DMS114 treated with DMSO at 0.1 percent for 48 hours (cell line): ENCODE results near the gene MLC1.
"Not testable (repeated sequence)": the region's sequence is repeated elsewhere in the genome, so short reads cannot be mapped to it uniquely, and the experiment has no call there.

ENCODE experiments used
- DNase-seq: peaks from one replicate; lab custom pipeline; 2025; ENCODE audit not compliant: unreplicated experiment; lab: John Stamatoyannopoulos, UW

Gene MLC1

DNA sequence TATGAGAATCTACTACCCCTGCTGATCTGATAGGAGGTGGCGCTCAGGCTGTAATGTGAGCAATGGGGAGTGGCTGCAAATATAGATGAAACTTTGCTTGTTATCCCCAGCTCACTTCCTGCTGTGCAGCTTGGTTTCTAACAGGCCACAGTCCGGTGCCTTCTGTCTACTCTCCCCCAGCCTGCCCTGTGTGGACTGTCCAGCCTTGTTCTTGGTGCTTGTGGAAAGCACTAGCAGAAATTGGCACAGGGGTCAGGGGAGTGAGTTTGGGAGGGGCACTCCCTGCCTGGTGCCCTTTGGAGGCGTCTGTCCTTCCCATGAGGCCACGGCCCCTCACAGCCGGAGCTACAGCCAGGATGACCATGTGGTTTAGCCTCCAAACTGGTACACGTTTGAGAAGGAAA is 18.9 kb upstream of the MLC1 start:
- DNase-seq = no peak

DNA sequence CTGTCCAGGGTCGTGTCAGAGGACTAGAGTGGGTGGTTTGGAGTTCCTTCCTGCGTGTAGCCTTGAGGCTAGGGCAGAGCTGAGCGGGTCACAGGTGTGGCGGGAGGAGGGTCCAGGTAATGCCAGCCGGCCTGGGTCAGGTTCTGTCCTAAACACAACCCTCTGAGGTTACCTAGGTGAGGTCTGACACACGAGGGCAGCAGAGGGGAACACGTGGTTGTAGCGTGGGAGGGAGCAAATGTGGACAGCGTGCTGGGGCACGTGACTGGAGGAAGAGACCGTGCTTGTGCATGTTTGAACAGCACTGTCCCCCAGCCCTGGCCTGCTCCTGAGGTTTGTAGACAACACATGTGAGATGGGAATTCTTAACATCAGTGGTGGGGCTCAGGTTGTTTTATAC is 17.7 kb upstream of the MLC1 start:
- DNase-seq = no peak

DNA sequence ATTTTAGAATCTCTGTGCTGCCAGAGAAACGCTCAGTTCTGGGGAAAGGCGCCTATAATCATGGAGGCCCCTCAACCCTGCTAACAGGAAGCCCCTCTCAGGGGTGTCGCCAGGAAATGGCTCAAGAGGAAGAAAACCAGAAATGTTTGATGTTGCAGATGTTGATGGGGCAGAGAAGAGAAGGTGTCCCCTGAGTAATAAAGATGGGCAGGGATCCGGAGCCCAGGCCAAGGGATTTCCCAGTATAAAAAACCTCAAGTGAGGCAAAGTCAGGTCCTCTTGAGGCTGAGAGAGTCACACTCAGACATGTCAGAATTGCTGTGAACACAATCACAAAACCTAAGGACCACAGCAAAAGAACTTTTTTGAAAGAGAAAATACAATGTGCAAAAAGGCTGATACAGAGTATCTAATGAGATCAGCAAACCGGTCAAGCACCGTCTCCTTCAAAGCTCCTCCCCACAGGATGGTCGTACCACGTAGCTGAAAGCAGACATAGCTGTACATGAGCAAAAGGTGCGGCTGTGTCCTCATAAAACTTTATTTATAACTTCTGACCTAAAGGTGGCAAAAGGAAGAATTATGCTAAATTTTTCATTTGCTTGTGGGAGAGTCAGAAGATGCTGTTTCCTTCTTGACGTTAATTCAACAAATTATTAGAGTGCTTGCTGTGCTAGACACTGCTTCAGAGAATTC is 16.8 kb upstream of the MLC1 start:
- no peak for DNase-seq

DNA sequence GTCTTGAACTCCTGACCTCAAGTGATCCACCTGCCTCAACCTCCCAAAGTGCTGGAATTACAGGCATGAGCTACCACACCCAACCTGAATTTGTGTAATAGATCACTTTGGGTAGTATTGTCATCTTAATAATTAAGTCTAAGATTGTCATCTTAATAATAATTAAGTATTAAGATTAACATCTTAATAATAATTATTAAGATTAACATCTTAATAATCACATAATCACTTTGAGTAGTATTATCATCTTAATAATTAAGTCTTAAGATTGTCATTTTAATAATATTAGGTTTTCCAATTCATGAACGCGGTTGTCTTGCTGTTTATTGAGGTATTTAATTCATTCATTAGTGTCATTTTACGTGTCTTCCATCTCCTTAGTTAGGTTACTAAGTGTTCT is 12.8 kb upstream of the MLC1 start:
- no peak for DNase-seq

DNA sequence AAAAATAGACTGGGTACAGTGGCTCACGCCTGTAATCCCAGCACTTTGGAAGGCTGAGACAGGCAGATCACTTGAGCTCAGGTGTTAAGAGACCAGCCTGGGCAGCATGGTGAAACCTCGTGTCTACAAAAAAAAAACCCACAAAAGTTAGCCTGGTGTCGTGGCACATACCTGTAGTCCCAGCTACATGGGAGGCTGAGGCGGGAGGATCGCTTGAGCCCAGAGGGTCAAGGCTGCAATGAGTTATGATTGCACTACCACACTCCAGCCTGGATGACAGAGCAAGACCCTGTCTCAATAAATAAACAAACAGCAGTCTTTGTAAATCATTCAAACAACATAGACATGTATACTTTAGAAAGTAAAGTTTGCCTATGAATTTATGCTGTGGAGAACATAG is 7.1 kb upstream of the MLC1 start:
- no peak for DNase-seq

DNA sequence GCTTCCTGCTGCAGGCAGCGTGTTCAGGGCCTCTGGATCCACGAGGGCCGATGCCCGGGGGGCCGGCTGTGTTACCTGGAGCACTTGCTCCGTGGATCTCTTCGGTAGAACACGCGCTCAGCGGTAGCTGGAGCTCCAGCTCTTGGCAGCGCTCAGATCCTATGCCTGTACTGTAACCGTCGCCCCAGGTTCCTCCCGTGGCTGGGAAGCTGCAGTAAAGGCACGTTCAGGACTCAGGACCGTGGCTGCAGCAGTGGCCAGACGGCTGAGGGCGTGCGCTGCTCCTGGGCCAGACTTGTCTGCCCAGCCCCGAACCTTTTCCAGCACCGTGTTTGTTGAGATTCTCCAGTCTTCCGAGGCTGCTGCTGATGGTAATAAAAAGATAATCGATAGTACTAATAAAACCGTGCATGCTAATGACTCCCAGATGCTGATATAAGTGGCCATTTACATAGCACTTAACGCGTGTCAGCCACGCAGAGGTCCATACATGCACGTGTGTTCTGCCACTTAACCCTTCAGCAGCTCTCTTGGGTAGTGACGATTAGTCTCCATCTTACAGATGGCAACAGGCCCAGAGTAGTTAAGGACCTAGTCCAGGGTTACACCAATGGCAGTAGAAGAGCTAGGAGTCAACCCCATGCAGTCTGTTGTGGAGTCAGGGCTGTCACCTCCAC is 6.0 kb upstream of the MLC1 start:
- no peak for DNase-seq

DNA sequence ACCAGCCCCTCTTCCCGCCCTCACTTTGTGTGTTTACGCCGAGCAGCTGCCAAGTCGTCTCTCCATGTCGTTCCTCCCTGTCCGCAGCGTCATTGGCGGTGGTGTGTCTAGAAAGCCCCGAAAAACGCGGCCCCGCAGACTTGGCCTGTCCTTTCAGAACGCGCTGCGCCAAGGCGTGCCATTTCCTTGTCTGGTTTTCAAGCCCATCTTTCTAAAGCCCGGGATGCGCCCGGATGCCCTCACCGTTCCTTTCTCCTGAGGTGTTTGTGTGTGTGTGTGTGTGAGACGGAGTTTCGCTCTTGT is 5.1 kb upstream of the MLC1 start:
- no peak for DNase-seq

DNA sequence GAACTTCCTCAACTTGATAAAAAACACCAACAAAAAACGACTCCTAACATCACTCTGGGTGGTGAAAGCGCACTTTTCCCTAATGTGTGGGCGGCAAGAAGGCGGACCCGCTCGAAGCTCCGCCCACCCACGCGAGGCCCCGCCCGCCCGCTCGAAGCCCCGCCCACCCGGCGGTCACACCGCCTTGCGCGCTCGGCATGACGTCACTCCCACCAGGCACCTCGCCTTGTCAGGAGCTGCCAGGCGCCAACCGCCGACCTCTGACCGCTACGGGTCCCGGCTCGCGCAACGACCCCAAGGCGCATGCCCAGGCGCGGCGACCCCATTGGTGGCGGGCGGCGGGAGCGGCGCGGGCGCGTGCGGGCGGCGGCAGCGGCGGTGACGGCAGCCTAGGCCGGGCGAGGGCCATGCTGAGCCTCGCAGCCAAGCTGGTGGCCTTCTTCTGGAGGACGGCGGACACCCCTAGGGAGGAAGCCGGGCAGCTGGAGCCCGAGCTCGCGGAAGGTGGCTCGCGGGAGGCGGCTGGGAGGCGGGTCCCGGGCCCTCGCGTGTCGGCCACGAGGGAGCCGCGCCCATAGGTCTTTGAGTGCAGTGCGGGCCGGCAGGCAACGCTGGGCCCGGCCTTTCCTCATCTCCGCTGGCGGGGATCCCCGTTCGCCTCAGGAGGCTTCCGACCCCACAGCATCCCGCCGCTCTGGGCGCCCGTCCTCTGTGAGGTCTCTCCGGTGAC is 4.6 kb upstream of the MLC1 start, which contains the start of gene MOV10L1:
TSS of gene MOV10L1 (plus strand) at position 325 of the 730 bp plus-strand sequence. CDS start at position 408, 83 bp downstream.
- no peak for DNase-seq

DNA sequence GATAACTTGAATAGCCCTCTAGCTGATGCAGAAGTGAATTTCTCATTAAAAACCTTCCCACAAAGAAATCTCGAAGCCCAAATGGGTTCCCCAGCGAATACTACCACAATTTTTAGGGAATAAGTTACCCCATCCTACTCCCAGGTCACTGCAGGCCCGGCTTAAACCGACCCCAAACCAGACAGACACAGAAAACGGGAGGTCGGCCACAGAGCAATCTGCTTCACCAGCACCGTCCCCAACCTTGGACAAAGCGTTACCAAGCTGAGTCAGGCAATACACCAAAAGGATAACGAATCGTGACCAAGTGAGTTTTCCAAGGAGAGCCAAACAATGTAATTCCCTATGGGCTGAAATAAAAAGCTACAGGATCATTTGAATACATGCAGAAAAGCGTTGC is 4.0 kb upstream of the MLC1 start:
- no peak for DNase-seq

DNA sequence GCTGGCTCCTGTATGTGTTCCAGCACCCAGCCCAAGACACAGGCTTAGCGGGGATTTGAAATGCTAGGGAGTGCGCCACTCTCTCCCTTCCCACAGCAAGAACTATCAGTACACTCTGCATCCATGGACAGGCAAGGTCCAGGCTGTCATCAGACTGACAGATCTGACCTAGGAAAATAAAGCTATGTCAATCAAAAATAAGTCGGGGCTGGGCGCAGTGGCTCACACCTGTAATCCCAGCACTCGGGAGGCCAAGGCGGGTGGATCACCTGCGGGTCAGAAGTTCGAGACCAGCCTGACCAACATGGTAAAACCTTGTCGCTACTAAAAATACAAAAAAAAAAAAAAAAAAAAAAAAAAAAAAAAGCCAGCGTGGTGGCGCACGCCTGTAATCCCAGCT is 2.9 kb upstream of the MLC1 start:
- DNase-seq = no peak

DNA sequence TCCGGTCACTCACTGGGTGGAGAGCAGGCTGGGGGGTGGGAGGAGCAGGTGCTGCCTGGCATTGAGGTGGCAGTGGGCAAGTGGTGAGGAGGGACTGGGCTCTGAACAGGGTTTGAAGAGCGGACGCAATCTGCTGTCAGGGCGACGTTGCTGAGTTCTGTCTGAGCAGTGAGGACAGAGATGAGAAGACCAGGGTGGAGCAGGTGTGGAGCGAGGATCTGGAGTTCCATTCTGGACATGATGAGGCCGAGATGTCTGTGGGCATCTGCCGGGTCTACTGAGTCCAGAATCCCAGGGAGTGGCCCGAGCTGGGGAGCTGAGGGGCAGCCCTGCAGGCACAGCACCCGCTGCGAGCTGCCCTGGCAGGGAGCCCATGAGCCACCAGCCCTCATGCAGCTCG is 2.4 kb upstream of the MLC1 start:
- no peak for DNase-seq

DNA sequence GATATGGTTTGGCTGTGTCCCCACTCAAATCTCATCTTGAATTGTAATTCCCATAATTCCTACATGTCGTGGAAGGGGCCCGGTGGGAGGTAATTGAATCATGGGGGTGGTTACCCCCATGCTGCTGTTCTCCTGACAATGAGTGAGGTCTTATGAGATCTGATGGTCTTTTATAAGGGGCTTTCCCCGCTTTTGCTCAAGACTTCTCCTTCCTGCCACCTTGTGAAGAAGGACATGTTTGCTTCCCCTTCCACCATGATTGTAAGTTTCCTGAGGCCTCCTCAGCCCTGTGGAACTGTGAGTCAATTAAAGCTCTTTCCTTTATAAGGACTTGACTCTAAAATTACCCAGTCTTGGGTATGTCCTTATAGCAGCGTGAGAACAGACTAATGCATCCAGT is 1.7 kb upstream of the MLC1 start:
- DNase-seq = not testable (repeated sequence)

DNA sequence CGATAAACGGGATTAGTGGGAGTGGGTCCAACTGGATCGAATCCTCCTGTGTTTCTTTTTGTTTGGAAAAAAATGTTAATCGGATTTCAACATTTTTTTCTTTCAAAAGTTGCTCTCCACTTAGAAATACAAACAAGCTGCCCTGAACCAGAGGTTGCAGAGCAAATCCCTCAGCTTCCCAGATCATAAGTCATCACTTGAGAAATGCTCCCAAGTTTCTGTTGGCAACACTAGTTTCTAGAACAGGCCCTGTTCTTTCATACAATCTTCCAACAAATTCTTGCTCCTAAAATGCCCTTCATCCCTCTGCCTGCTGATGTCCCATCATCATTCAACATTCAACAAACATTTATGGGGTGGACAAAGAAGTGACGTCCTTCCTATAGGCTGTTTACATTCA is 1.3 kb upstream of the MLC1 start:
- DNase-seq = no peak

DNA sequence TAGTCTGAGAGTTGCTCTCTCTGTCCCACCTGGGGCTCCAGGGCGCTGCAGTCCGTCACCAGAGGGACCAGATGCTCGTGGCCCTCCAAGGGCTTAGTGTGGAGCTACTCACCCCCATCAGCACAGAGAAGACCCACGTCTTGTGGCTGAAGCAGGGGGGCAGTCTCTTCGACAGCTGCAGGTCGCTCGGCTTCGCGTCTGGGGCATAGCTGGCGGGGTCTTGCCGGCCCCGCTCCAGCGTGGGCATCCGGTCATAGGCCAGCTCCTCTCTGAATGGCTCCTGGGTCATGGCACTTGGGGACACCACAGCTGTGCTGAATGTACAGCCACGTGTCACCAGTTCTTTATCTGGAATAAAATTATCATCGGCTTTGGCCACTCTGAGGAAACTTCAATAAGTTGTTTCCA is 608 bp downstream of the MLC1 start:
- DNase-seq = no peak

DNA sequence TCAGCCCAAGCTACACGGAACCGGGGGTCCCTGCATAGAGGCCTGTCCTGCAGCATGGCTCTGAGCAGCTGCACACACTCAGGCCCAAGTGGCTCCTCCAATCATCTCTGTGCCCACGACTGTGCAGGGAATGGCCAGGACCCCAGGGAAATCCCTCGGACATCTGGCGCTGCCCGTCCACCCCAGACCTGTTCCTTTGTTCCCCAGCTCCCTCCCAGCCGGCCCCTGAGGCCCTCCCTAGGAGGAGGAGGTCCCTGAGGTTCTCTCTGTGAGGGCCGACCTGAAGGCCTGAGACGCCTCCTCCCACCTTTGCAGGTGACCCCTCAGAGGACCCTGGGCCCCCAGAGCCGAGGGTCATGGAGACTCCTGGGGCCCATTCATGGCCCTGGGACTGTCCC is 1.1 kb downstream of the MLC1 start:
- DNase-seq = no peak

DNA sequence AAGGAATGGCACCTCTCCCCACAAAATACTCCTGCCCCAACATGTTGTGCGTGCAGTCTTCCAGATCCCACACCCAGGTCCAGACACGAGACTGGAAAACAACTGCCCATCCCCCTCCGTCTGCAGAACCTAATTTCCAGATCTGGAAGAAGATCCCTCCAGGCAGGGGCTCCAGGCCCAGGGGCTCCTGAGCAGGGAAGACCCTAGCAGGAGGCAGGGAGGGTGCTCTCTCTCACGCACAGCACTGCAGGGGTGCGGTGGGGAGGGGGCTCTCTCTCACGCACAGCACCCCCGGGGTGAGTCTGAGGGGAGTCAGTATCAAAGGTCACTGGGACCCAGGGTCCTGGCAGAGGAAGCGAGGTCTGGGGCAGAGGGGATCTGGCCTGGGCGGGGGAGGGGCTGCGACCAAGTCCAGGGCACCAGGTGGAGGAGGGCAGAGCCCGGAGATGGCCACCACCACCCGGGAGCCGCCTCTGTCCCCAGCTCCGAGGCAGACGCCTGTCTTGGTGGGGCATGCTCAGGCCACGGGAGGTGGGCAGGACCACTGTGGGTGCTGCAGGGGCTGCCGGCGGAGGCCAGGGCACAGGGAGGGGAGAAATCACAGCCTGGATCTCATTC is 1.7 kb downstream of the MLC1 start:
- no peak for DNase-seq

DNA sequence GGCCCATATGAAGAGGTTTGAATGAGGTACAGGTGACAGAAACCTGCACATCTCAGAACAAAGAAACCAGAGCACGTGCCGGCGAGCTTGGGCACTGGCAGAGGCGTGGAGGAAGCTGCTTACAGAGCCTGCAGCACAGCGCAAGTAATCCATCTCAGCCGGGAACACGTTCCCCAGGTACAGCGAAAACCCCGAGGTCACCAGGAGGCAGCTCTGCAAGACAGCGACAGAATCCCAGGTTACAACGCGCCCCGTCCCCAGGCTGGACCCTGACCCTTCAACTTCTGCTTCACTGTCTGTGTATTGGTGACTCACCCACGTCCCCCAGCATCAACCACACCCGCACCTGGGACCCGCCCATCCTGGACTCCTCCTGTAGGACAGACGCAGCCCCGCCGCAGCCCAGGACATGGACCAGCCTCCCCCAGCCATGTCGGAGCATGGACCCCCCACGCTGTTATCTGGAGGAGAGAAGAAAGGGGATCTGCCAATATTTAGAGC is 2.2 kb downstream of the MLC1 start:
- no peak for DNase-seq

DNA sequence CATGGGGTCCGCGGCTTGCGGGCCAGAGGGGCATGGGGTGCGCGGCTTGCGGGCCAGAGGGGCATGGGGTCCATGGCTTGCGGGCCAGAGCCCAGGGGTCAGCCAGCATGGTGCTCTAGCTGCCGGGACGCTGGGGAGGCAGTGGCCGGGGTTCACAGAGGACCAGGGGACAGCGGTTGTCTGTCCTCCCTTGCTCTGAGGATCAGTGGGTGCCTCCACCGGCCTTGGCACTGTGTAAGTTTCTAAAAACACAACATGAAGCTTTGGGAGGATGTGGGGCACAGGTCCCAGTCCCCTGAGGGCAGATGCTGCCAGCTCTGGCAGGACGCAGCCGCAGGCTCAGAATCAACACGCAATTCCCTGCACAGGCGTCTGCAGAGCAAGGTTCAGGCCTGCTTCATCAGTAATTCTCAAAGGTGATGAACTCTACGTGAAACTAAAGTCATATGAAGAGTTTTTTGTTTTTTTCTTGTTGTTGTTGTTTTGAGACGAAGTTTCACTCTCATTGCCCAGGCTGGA is 3.0 kb downstream of the MLC1 start:
- no peak for DNase-seq

DNA sequence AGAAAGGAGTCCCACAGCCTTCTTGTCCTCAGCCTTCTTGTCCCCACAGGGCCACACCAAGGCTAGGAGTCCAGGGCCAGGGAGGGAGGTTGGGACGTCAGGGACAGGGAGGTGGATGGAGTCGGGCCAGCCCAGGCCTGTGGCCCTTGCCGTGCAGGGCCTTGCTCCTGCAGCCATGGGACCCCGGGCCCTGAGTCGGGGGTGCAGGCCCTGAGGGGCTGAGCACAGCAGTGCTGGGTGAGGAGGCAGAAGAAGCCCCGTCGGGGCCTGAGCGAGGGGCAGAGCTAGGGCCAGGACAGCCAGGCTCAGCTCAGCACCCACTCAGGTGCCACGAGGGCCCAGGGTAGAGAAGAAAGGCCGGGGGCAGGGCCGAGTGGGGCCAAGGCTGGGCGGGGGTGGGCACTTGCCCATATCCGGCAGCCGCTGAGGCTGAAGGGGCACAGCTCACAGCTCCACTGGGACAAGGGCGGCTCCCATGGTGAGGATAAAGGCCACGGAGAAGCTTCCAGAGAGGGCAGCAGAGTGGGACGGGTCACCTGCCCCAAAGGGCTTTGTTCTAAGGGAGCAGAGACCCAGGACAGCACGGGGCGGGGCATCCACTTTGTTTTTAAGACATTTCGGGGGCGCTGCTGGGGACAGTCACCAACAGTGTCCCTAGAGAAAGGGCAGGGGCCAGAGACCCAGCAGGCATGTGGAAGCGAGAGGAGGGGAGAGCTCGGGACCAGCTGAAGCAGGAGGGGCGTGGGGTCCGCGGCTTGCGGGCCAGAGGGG is 3.6 kb downstream of the MLC1 start:
- no peak for DNase-seq

DNA sequence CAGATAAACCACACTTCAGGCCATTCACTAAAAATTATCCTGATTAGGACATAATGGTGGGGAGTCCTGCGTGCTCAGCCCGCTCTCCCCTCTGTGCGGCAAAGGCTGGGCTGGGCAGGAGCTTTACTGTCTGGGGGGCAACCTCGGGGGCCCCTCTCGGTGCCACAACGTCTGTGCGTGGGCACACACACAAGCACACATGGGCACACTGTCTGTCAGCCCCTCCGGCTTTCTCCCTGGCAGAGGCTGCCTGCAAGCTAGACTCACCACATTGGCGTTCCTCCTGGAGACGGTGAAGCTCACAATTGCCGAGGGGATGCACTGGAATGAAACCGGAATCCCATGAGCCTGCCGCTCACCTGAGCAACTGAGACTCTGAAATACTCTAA is 5.2 kb downstream of the MLC1 start:
- DNase-seq = no peak

DNA sequence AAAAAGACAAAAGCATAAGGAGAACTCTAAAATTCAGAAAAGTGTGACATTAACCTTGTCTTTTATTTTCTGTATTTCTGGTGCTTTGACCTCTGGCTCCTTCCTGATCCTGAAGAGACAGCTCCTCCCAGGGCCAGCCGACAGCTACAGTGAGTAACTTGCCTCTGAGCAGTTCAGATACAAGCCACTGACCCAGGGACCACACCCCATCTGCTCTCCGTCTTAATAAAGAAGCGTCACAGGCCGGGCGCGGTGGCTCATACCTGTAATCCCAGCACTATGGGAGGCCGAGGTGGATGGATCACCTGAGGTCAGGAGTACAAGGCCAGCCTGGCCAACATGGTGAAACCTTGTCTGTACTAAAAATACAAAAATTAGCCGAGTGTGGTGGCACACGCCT is 6.5 kb downstream of the MLC1 start:
- no peak for DNase-seq
